ENCODE results near the gene SLC46A1. TPM values are rescaled to one million over a fixed set of nuclear protein-coding genes. Genes with fewer than 3 reads are reported as not detected.

Gene SLC46A1
- total and polyA plus RNA-seq, 2 of the 13 experiments (the other 11 are each of a cell fraction or from before 2014, with no cell fraction given): 19.6 to 22.6 TPM

DNA sequence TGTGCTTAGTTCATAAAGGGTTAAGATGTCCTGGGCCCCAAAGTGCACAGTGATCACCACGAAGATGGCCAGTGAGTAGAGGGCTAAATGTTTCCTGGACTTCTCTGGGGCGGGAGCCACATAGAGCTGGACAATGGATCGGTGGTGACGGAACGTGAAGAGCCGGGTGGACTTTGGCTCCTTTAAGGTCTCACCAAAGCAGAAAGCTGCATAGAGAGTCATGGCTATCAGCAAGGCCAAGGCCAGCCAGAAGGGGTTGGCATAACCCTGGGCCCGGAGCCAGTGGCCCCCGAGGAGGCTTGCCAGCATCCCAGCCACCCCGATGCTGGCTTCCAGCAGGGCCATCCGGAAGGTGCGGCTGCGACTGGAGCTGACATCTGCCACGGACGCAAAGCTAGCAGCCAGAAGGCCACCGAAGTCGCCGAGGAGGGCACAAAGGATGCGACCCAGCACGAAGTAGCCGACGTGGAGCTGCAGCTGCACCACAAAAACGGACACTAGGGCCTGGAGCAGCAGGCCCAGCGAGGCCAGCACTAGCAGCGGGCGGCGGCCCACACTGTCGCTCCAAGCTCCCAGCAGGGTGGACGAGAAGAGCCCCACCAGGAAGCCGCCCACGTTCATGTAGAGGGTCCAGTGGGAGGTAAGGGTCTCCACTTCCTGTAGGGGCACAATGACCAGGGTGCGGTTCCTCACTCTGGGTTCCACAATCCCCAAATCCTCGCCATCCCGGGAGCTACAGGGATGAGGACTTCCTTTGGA, 1.0 kb downstream of the SLC46A1 start (continued):
- TF ChIP-seq ZBTB3 (CRISPR knock-in tag; IDR thresholded peaks at IDR 0.05; ENCODE audit: borderline replicate concordance, low read depth) (no peak), ZNF782 (CRISPR knock-in tag; IDR thresholded peaks at IDR 0.05; ENCODE audit: borderline replicate concordance) (no peak), POLR2A (IDR thresholded peaks at IDR 0.05; ENCODE audit: insufficient read depth in 1 of 2, low read depth in 2 of 2, low read length in 2 of 2) (peak; percentile 32 to 52; a peak in 2 of 4 replicates), ZNF644 (CRISPR knock-in tag; IDR thresholded peaks at IDR 0.05; ENCODE audit: low read depth) (peak; percentile 52; the same call in 1 of the 2 replicates), SOX13 (IDR thresholded peaks at IDR 0.05) (peak; percentile 29; the same call in 1 of the 2 replicates), SOX13 (CRISPR knock-in tag; conservative IDR thresholded peaks at IDR 0.05 in 1 of 2, IDR thresholded peaks at IDR 0.05 in 1 of 2) (peak in 1 of 2 experiments; percentile 83; a peak in 2 of 4 replicates), ZNF7 (CRISPR knock-in tag; IDR thresholded peaks at IDR 0.05) (no peak), BHLHE40 (IDR thresholded peaks at IDR 0.05; ENCODE audit: low read length) (peak; percentile 42; the same call in 1 of the 2 replicates), HNRNPH1 (optimal IDR thresholded peaks at IDR 0.05; ENCODE audit: low read depth, low read length) (no peak), ZNF746 (CRISPR knock-in tag; IDR thresholded peaks at IDR 0.05) (peak; percentile 76; the same call in 1 of the 2 replicates), ZNF350 (CRISPR knock-in tag; IDR thresholded peaks at IDR 0.05; ENCODE audit: borderline replicate concordance, low read depth) (peak; percentile 57; the same call in 1 of the 2 replicates), ZNF709 (CRISPR knock-in tag; IDR thresholded peaks at IDR 0.05) (peak; percentile 55; the same call in 1 of the 2 replicates), ZNF460 (CRISPR knock-in tag; IDR thresholded peaks at IDR 0.05; ENCODE audit: borderline replicate concordance) (no peak), NR1H2 (CRISPR knock-in tag; IDR thresholded peaks at IDR 0.05; ENCODE audit: borderline replicate concordance, low read depth) (no peak), ZNF296 (CRISPR knock-in tag; conservative IDR thresholded peaks at IDR 0.05) (peak; percentile 88), ZNF550 (CRISPR knock-in tag; IDR thresholded peaks at IDR 0.05; ENCODE audit: borderline replicate concordance) (0 out of 2 replicates have a peak, but pooled peaks have one; percentile 11), ISL2 (CRISPR knock-in tag; IDR thresholded peaks at IDR 0.05) (peak; percentile 71)
- TF ChIP-seq, protein P1, sequence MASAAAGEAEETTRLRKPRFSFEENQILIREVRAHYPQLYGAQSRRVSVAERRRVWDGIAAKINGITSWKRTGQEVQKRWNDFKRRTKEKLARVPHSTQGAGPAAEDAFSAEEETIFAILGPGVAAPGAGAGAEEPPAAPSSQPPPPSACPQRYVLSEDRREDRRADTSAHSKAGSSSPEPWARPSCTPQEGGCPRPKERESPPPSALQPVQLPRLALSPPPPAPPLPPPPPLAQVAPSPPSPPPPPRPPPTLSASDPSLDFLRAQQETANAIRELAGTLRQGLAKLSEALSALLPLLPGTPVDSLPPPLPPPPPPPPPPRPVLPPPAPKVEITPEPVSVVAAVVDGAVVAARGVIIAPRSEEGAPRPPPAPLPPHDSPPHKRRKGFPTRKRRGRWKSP (CRISPR knock-in tag; IDR thresholded peaks at IDR 0.05): no peak
- TF ChIP-seq, protein P2, sequence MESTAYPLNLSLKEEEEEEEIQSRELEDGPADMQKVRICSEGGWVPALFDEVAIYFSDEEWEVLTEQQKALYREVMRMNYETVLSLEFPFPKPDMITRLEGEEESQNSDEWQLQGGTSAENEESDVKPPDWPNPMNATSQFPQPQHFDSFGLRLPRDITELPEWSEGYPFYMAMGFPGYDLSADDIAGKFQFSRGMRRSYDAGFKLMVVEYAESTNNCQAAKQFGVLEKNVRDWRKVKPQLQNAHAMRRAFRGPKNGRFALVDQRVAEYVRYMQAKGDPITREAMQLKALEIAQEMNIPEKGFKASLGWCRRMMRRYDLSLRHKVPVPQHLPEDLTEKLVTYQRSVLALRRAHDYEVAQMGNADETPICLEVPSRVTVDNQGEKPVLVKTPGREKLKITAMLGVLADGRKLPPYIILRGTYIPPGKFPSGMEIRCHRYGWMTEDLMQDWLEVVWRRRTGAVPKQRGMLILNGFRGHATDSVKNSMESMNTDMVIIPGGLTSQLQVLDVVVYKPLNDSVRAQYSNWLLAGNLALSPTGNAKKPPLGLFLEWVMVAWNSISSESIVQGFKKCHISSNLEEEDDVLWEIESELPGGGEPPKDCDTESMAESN (CRISPR knock-in tag; conservative IDR thresholded peaks at IDR 0.05): 0 out of 2 replicates have a peak, but pooled peaks have one; percentile 9
- TF ChIP-seq, protein P3, sequence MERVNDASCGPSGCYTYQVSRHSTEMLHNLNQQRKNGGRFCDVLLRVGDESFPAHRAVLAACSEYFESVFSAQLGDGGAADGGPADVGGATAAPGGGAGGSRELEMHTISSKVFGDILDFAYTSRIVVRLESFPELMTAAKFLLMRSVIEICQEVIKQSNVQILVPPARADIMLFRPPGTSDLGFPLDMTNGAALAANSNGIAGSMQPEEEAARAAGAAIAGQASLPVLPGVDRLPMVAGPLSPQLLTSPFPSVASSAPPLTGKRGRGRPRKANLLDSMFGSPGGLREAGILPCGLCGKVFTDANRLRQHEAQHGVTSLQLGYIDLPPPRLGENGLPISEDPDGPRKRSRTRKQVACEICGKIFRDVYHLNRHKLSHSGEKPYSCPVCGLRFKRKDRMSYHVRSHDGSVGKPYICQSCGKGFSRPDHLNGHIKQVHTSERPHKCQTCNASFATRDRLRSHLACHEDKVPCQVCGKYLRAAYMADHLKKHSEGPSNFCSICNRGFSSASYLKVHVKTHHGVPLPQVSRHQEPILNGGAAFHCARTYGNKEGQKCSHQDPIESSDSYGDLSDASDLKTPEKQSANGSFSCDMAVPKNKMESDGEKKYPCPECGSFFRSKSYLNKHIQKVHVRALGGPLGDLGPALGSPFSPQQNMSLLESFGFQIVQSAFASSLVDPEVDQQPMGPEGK (CRISPR knock-in tag; IDR thresholded peaks at IDR 0.05): peak; percentile 82
- TF ChIP-seq, protein P4, sequence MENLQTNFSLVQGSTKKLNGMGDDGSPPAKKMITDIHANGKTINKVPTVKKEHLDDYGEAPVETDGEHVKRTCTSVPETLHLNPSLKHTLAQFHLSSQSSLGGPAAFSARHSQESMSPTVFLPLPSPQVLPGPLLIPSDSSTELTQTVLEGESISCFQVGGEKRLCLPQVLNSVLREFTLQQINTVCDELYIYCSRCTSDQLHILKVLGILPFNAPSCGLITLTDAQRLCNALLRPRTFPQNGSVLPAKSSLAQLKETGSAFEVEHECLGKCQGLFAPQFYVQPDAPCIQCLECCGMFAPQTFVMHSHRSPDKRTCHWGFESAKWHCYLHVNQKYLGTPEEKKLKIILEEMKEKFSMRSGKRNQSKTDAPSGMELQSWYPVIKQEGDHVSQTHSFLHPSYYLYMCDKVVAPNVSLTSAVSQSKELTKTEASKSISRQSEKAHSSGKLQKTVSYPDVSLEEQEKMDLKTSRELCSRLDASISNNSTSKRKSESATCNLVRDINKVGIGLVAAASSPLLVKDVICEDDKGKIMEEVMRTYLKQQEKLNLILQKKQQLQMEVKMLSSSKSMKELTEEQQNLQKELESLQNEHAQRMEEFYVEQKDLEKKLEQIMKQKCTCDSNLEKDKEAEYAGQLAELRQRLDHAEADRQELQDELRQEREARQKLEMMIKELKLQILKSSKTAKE (CRISPR knock-in tag; IDR thresholded peaks at IDR 0.05; ENCODE audit: borderline replicate concordance): peak; percentile 35
- TF ChIP-seq, protein P5, sequence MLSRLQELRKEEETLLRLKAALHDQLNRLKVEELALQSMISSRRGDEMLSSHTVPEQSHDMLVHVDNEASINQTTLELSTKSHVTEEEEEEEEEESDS (CRISPR knock-in tag; IDR thresholded peaks at IDR 0.05; ENCODE audit: borderline replicate concordance): no peak
